ENCODE data around the gene TMPRSS9. TPM values are rescaled to one million over a fixed set of nuclear protein-coding genes. Genes with fewer than 3 reads are reported as not detected.

Gene TMPRSS9
- total RNA-seq = not detected in 2 replicates

GRCh38 chr19:2359992-2360685 lies at the start of gene TMPRSS9:
TSS of gene TMPRSS9 (plus strand) at chr19:2360265. CDS start at chr19:2389786, 29,521 bp downstream.

GRCh38 chr19:2328401-2329148 lies 31.5 kb upstream of the TMPRSS9 start, which contains the start of the genes LSM7 and SPPL2B:
TSS of gene LSM7 (minus strand) at chr19:2328586. CDS start at chr19:2328566, 20 bp downstream.
TSS of gene SPPL2B (plus strand) at chr19:2328684. CDS start at chr19:2328710, 26 bp downstream.

GRCh38 chr19:2427429-2428320 lies 67.6 kb downstream of the TMPRSS9 start, which contains the start of gene TIMM13:
TSS of gene TIMM13 (minus strand) at chr19:2427586. CDS start at chr19:2427533, 53 bp downstream.

Other genes with a start within 250 kb of the TMPRSS9 start
- gene AP3D1, start 208.7 kb upstream of the TMPRSS9 start, total RNA-seq = 90.3 and 144 TPM in 2 replicates
- gene DOT1L, start 196.3 kb upstream of the TMPRSS9 start, total RNA-seq = 7.8 and 11.8 TPM in 2 replicates
- gene PLEKHJ1, start 123.9 kb upstream of the TMPRSS9 start, total RNA-seq = 37.3 and 37.6 TPM in 2 replicates
- gene SF3A2, start 123.4 kb upstream of the TMPRSS9 start, total RNA-seq = 23.6 and 52.6 TPM in 2 replicates
- 1.5 and 2.0 TPM in 2 replicates for gene AMH, start 110.9 kb upstream of the TMPRSS9 start, total RNA-seq
- 0.39 TPM in 1 of 2 replicates, not detected in the other for gene JSRP1, start 103.8 kb upstream of the TMPRSS9 start, total RNA-seq
- gene PEAK3, start 78.1 kb upstream of the TMPRSS9 start, total RNA-seq = under 0.01 TPM in 1 of 2 replicates, not detected in the other
- not detected in 2 replicates for gene LINGO3, start 52.1 kb upstream of the TMPRSS9 start, total RNA-seq
- 120 and 125 TPM in 2 replicates for gene LSM7, start 31.7 kb upstream of the TMPRSS9 start, total RNA-seq
- gene SPPL2B, start 31.6 kb upstream of the TMPRSS9 start, total RNA-seq = 42.1 and 70.7 TPM in 2 replicates
- gene TIMM13, start 67.3 kb downstream of the TMPRSS9 start, total RNA-seq = 28.3 and 39.7 TPM in 2 replicates
- gene LMNB2, start 96.7 kb downstream of the TMPRSS9 start, total RNA-seq = 22.0 and 46.5 TPM in 2 replicates
- gene GADD45B, start 115.9 kb downstream of the TMPRSS9 start, total RNA-seq = 84.8 and 117 TPM in 2 replicates

All from placental epithelial cell (primary cell).